ENCODE data around the gene ZNF672.

Gene ZNF672

DNA sequence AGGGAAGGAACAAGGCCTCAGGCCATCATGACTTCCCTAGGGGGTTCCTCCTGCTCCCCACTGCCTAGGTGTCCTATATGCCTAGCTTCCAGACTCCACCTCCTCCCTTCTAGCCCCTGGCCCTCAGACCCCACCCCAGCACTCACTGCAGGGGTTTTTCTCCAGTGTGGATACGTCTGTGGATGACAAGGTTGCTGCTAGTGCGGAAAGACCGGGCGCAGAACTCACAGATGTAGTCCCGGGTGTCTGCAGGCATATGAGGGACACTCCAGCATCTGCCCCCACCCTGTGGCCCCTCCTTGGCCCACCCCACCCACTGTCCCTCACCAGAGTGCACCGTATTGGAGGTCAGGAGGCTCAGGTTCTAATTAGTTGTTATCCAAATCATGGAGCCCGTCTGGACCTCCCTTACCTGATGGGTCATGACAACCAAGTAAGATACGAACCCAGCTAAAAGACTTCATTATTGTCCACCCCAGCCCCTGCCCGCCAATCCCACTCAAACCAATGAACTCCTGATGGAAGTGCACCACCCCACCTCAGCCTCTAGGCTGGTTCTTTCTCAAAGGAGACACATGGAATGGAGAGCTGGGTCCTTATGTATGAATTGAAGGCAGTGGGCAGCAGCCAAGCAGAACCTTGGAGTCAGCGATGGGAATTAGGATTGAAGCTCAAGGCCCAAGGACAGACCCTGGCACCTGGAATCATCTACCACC, 12.7 kb downstream of the ZNF672 start:
- no peaks in the 10 kb centered on the region for H3K4me1 ChIP-seq (ENCODE audit: control insufficient read depth, insufficient read depth, low read length)
- H3K36me3 ChIP-seq (ENCODE audit: insufficient read depth, low read length) = peaks cover 79% of the 10 kb centered on the region
- H3K9ac ChIP-seq (ENCODE audit: low read depth, low read length) = no peak overlapping the region
- H3K4me3 ChIP-seq (ENCODE audit: low read length) = no peak overlapping the region
- H3K9me3 ChIP-seq (replicated peaks; ENCODE audit: low read length) = no peaks in the 10 kb centered on the region
- no peak overlapping the region for H3K4me2 ChIP-seq (ENCODE audit: low read length)
- no peaks in the 10 kb centered on the region for H3K27me3 ChIP-seq (ENCODE audit: control insufficient read depth, insufficient read depth, low read length)

DNA sequence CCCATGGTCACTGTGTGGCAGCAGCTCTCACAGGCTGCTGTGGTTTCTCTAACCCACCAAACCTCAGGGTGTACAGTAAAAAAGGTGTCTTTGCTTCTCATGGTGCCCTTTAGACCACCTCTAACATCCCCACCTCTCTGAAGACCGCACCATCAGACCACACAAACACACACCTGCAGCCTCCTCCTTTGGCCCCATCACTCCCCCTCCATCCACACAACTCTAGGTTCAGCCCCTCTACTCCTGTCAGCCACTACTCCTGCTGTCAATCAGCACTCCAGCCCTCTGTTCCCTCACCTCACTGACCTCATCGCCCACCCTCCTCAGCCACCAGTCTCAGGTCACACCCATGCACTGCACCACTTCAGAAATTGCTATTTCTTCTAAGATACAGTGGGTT, 13.4 kb downstream of the ZNF672 start:
- peaks cover 74% of the 10 kb centered on the region for H3K36me3 ChIP-seq (ENCODE audit: insufficient read depth, low read length)
- H3K9ac ChIP-seq (ENCODE audit: low read depth, low read length) = no peak overlapping the region
- no peak overlapping the region for H3K4me3 ChIP-seq (ENCODE audit: low read length)
- no peaks in the 10 kb centered on the region for H3K4me1 ChIP-seq (ENCODE audit: control insufficient read depth, insufficient read depth, low read length)
- H3K9me3 ChIP-seq (replicated peaks; ENCODE audit: low read length) = no peaks in the 10 kb centered on the region
- no peak overlapping the region for H3K4me2 ChIP-seq (ENCODE audit: low read length)
- no peaks in the 10 kb centered on the region for H3K27me3 ChIP-seq (ENCODE audit: control insufficient read depth, insufficient read depth, low read length)

DNA sequence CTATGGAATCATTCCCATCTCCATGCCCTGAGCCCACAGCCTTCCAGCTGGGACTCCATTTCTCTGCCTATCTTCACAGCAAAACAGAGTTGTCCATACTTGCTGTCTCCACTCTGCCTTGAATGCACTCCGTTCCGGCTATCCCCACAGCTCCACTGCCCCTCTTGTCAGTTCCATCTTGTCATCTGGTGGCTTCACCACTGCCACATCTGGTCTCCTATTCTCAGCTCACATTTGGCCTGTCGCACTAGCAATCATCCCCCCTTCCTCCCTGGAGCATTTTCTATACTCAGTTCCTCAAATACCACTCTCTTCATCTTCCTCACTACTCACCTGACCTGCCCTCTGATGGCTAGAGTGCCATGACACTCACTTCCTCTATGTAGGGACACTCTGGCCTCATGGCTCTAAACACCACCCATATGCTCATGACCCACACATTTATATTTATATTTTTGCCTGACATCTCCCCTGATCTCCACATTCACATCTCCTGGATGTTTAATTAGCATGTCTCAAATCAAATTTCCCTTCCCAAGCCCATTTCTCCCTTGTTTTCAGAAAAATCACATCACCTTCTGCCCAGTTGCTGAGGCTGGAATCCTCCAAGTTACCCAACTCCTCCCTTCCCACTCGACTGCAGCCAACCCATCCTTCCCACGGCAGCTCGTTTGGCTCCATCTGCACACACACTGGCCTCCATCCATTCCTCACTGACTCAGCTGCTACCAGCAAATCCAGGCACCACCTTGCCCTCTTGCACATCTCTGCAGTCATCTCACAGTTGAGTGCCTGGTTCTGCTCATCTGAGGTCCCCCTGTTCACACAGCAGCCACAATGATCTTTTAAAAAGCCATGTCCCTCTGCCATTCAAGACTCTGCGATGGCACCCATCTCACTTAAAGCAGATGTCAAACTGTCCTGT, 14.7 kb downstream of the ZNF672 start:
- H3K36me3 ChIP-seq (ENCODE audit: insufficient read depth, low read length) = peaks cover 62% of the 10 kb centered on the region
- no peaks in the 10 kb centered on the region for H3K9me3 ChIP-seq (replicated peaks; ENCODE audit: low read length)
- no peaks in the 10 kb centered on the region for H3K27me3 ChIP-seq (ENCODE audit: control insufficient read depth, insufficient read depth, low read length)
- peaks cover 7% of the 10 kb centered on the region for H3K4me1 ChIP-seq (ENCODE audit: control insufficient read depth, insufficient read depth, low read length)
- H3K4me3 ChIP-seq (ENCODE audit: low read length) = no peak overlapping the region
- no peak overlapping the region for H3K9ac ChIP-seq (ENCODE audit: low read depth, low read length)
- H3K4me2 ChIP-seq (ENCODE audit: low read length) = no peak overlapping the region

DNA sequence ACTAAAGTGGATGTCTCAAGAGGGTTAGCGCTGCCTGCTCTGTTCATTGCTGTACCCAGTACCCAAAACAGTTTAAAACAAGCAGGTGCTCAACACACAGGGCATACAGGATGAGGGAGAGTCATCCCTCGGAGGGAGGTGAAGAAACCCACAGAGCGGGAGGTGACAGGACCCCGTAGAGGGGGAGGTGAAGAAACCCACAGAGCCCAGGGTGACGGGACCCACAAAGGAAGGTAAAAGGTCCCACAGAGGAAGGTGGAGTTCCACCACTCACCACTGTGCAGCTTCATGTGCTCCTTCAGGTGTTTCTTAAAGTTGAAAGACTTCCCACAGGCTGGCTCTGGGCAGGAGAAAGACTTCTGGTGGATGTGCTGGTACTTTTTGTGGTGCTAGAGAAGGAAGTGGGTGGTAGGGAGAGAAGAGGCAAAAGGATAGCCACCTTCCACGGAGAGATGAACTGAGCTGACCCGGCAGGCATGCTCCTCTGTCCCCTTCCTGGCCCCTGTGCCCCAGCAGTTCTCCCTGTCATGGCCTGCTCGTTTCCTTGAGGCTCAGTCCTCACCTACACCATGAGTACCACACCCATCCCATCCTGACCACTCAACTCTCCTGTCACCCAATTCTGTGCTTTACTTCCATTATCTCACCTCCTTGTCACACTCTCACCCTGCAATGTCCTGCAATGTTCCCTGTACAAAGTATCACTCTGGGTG, 15.8 kb downstream of the ZNF672 start:
- Histone ChIP-seq H3K9ac (ENCODE audit: low read depth, low read length) (no peak overlapping the region), H3K27me3 (ENCODE audit: control insufficient read depth, insufficient read depth, low read length) (no peaks in the 10 kb centered on the region), H3K9me3 (replicated peaks; ENCODE audit: low read length) (no peaks in the 10 kb centered on the region), H3K36me3 (ENCODE audit: insufficient read depth, low read length) (peaks cover 53% of the 10 kb centered on the region), H3K4me2 (ENCODE audit: low read length) (no peak overlapping the region), H3K4me1 (ENCODE audit: control insufficient read depth, insufficient read depth, low read length) (peaks cover 14% of the 10 kb centered on the region), H3K4me3 (ENCODE audit: low read length) (no peak overlapping the region)

DNA sequence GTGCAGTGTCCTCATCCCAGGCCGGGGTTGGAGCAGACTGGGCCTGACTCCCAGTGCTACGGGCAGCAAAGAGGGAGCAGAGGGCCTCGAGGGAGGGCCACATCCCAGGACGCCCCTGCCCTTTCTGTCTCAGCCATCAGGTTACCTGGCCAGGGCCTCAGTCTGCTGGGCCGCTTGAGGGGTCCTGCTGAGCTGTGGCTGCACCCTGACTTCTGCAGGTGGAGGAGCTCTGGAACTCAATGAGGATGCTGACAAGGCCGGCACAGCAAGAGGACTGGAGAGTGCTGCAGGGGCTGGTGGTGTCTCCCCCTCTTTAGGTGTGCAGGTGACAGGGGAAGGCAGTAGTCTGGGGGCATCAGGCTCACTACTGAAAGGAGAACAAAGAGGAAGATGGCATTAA, 17.6 kb downstream of the ZNF672 start:
- H3K36me3 ChIP-seq (ENCODE audit: insufficient read depth, low read length) = peaks cover 37% of the 10 kb centered on the region
- H3K4me3 ChIP-seq (ENCODE audit: low read length) = no peak overlapping the region
- H3K4me2 ChIP-seq (ENCODE audit: low read length) = no peak overlapping the region
- H3K4me1 ChIP-seq (ENCODE audit: control insufficient read depth, insufficient read depth, low read length) = peaks cover 20% of the 10 kb centered on the region
- H3K27me3 ChIP-seq (ENCODE audit: control insufficient read depth, insufficient read depth, low read length) = no peaks in the 10 kb centered on the region
- no peak overlapping the region for H3K9ac ChIP-seq (ENCODE audit: low read depth, low read length)
- no peaks in the 10 kb centered on the region for H3K9me3 ChIP-seq (replicated peaks; ENCODE audit: low read length)

DNA sequence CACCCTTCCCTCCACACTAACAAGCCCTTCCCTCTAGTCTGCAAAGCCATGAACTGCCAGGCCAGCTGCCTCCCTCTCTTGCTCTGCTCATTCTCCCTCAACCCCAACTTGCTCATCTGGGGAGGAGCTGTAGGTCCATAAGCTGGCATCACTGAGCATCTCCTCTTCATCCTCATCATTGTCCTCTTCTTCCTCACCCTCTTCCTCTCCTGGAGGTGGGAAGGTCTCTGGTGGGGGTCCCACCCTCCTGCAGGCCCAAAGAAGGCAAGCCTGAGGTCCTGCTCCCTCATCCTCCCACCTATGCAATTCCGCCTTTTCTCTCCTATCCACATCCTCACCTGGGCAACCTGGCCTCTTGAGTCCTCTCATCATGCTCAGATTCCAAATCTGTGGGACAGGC, 18.2 kb downstream of the ZNF672 start:
- H3K4me2 ChIP-seq (ENCODE audit: low read length) = no peak overlapping the region
- no peaks in the 10 kb centered on the region for H3K9me3 ChIP-seq (replicated peaks; ENCODE audit: low read length)
- peaks cover 33% of the 10 kb centered on the region for H3K36me3 ChIP-seq (ENCODE audit: insufficient read depth, low read length)
- H3K9ac ChIP-seq (ENCODE audit: low read depth, low read length) = no peak overlapping the region
- H3K4me3 ChIP-seq (ENCODE audit: low read length) = no peak overlapping the region
- H3K4me1 ChIP-seq (ENCODE audit: control insufficient read depth, insufficient read depth, low read length) = peaks cover 20% of the 10 kb centered on the region
- no peaks in the 10 kb centered on the region for H3K27me3 ChIP-seq (ENCODE audit: control insufficient read depth, insufficient read depth, low read length)

DNA sequence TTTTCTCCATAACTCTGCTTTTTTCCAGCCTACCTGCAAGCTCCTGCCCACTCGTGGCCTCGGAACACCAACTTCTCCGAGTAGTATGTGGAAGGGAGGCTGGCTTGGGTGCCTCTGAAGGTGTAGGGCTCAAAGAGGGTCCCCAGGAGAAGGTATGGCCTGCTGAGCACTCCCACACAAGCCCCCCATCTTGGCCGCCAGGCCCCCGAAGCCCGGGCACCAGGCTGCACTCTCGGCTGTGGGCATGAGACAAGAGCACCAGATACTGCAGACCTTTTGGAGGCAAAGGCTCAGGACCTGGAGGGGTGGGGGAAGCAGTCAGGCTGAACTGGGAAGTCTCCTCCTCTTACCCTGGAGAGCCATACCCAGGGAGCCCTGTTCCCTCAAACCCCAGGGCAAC, 19.2 kb downstream of the ZNF672 start:
- H3K36me3 ChIP-seq (ENCODE audit: insufficient read depth, low read length) = peaks cover 27% of the 10 kb centered on the region
- peak overlapping the region; percentile 89 for H3K9ac ChIP-seq (ENCODE audit: low read depth, low read length)
- no peaks in the 10 kb centered on the region for H3K9me3 ChIP-seq (replicated peaks; ENCODE audit: low read length)
- H3K4me1 ChIP-seq (ENCODE audit: control insufficient read depth, insufficient read depth, low read length) = peaks cover 20% of the 10 kb centered on the region
- H3K4me2 ChIP-seq (ENCODE audit: low read length) = peak overlapping the region; percentile 96
- peak overlapping the region; percentile 88 for H3K4me3 ChIP-seq (ENCODE audit: low read length)
- H3K27me3 ChIP-seq (ENCODE audit: control insufficient read depth, insufficient read depth, low read length) = no peaks in the 10 kb centered on the region

DNA sequence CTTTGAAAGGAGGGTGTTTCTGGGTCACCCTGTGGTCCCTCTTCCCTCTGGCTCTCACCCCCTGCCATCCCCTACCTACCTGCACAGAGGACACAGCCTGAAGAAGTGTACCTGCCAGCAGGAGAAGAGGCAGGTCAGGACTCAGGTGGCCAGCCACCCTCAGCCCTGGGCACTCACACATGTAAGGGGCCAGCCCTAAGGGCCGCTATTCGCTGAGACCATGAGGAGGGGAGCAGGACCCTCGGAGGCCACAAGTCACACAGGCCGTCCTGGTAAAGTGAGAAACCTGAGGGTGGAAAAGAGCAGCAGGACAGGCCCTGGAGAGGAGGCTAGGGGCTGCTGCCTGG, 19.7 kb downstream of the ZNF672 start:
- H3K27me3 ChIP-seq (ENCODE audit: control insufficient read depth, insufficient read depth, low read length) = no peaks in the 10 kb centered on the region
- peaks cover 22% of the 10 kb centered on the region for H3K4me1 ChIP-seq (ENCODE audit: control insufficient read depth, insufficient read depth, low read length)
- H3K9me3 ChIP-seq (replicated peaks; ENCODE audit: low read length) = no peaks in the 10 kb centered on the region
- H3K4me3 ChIP-seq (ENCODE audit: low read length) = peak overlapping the region; percentile 88
- H3K9ac ChIP-seq (ENCODE audit: low read depth, low read length) = peak overlapping the region; percentile 89
- H3K36me3 ChIP-seq (ENCODE audit: insufficient read depth, low read length) = peaks cover 27% of the 10 kb centered on the region
- peak overlapping the region; percentile 96 for H3K4me2 ChIP-seq (ENCODE audit: low read length)

DNA sequence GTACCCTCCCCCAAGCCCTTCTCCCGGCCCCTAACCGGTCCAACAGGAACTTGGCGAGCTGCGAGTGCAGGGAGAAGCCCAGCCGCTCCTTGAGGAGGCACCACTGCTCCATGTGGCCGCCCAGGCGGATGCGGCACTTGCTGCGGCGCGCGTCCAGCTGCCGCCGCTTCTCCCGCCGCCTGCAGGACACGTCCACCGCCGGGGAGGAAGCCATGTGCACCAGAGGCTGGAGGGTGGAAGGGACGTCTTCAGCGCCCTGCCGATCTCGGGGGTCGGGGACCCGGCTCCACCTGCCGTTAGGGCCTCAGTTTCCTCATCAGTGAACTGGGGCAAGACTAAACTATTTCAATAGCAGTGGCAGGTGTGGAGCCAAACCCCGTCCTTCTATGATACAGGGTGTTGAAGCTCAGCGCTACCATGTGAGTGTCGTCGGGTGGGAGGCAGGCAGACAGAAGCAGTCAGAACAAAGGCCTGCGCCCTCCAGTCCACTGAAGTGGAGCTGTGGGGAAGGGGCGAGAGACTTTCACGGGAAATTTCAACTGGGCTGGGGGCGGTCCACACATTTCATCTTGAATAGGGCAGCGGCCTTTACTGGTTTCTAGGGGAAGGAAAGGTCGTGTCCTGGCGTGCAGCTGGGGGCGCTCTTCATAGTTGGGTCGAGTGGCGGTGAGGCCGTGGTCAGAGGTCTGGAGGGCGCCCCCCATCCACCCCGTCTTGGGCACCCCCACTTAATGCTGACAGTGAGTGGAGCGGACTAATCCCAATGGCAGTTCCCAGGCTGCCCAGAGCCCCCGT, 20.3 kb downstream of the ZNF672 start:
- H3K4me2 ChIP-seq (ENCODE audit: low read length) = peak overlapping the region; percentile 96
- H3K36me3 ChIP-seq (ENCODE audit: insufficient read depth, low read length) = peaks cover 25% of the 10 kb centered on the region
- peak overlapping the region; percentile 88 for H3K4me3 ChIP-seq (ENCODE audit: low read length)
- H3K27me3 ChIP-seq (ENCODE audit: control insufficient read depth, insufficient read depth, low read length) = no peaks in the 10 kb centered on the region
- peaks cover 28% of the 10 kb centered on the region for H3K4me1 ChIP-seq (ENCODE audit: control insufficient read depth, insufficient read depth, low read length)
- H3K9ac ChIP-seq (ENCODE audit: low read depth, low read length) = peak overlapping the region; percentile 89
- no peaks in the 10 kb centered on the region for H3K9me3 ChIP-seq (replicated peaks; ENCODE audit: low read length)

DNA sequence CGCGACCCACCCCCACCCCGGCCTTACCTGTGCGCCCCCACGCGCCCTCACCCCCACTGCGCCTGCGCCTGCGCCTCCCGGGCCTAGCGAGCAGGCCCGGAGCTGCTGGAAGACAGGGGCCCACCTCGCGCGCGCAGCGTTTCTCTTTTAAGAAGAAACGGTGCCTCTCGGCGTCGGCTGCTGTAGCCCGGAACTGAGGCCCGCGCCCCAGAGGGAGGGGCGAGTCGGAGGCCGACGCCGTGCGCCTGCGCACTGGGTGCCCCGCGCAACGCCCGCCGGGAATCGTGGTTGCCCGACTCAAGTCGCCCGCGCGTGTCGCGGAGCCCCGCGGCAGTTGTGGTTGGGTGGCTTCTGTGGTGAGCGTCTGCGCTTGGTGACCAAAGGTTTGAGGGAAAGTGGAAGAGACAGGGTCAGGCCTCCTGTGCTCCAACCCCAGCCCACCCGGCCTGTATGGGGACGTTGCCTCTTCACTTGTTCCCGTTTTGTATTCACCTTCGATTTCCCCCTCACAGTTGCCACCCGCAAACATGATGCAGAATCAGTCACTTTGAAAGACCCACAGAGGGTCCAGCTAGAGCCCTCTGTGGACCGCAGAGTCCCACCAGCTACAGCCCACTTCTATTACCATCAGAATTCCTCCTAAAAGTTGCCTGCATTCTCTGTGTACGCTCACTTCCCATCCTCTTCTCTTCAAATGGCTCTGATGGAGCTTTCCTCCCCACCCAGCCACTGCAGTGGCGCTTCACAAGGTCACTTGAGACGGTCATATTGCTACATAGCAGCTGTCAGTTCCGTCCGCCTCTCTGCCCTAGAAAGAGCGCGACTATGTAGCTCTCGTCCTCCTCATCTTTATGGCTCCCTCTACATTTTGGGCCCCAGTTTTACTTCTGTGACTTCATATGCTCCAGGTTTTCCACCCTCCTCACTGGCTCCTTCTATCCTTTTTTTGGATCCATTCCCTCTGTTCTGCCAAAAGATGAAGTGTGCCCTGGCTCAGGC, 21.2 kb downstream of the ZNF672 start, which contains the start of gene ZNF692:
Gene ZNF692 (minus strand): TSS at position 195 of the 999 bp plus-strand sequence. CDS start 776 bp downstream, outside the sequence.
- Histone ChIP-seq H3K9me3 (replicated peaks; ENCODE audit: low read length) (no peaks in the 10 kb centered on the region), H3K9ac (ENCODE audit: low read depth, low read length) (peak within 1 kb of the TSS; percentile 89), H3K4me3 (ENCODE audit: low read length) (peak within 1 kb of the TSS; percentile 88), H3K36me3 (ENCODE audit: insufficient read depth, low read length) (peaks cover 16% of the 10 kb centered on the region), H3K27me3 (ENCODE audit: control insufficient read depth, insufficient read depth, low read length) (no peaks in the 10 kb centered on the region), H3K4me2 (ENCODE audit: low read length) (peak within 1 kb of the TSS; percentile 96), H3K4me1 (ENCODE audit: control insufficient read depth, insufficient read depth, low read length) (peaks cover 33% of the 10 kb centered on the region)

All from skeletal muscle satellite cell (primary cell).